Activated CD4-positive, CD25-positive, alpha-beta regulatory T cell treated with anti-CD3 and anti-CD28 coated beads, Interleukin-2, amount 50 U/mL, for 16 hours (primary cell): ENCODE results near the gene XRCC4.

Source experiments
- DNase-seq: peaks from one replicate; pipeline ENCODE4 v3.0.0-alpha.2; 2020; ENCODE audit warnings: low read depth, low spot score

XRCC4 gene

DNA sequence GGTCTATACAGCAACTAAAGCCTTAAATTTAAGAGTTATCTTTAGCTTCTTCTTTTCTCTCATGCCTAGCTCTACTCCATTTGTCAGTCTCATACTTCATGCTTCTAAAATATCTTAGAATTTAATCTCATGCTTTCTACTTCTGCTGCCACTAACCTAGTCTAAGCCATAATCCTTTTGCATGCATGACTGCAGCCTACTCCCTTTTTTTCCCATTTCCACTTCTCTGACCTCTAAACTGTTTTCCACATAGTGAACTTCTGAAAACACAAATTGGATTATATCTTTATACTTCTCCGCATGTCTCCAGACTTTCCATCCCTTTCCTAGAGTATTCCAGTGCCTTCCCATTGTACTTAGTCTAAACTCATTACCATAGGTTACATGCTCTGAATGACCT lies 193.0 kb downstream of the XRCC4 start:
- no peak for DNase-seq

DNA sequence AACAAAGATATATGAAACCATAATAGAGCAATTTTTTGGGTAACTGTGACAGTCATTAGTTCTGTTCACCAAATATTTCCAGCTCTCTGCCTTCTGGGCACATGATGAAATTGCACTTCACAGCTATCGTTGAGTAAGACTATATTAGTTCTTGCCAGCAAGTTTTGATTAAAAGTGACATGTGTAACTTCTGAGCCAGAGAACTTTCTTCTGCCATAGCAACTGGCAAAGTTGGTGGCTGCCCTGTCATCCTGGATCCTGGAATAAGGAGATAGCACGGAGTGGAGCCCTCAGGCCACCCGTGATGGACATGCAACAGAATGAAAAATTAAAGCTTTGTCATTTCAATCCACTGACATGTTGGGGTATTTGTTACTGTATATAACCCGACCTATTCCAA lies 199.8 kb downstream of the XRCC4 start:
- no peak for DNase-seq

DNA sequence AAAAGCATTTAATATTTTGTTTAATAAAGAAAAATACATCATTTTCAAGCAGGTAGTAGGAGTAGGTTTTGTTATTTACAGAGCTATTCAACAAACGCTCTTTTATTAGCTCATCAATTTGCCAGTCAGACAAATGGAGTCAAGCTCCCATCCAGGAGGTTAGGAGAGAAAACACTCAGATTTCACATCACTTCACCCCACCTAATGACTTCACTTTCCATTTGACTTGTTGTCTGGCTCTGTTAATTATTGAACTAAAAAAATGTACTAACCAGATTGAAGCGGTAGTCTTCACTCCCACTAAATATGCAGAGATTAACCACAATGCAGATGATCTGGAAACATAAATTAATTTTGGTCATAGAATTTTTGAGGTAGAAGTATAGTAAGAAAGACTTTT lies 200.6 kb downstream of the XRCC4 start:
- no peak for DNase-seq

DNA sequence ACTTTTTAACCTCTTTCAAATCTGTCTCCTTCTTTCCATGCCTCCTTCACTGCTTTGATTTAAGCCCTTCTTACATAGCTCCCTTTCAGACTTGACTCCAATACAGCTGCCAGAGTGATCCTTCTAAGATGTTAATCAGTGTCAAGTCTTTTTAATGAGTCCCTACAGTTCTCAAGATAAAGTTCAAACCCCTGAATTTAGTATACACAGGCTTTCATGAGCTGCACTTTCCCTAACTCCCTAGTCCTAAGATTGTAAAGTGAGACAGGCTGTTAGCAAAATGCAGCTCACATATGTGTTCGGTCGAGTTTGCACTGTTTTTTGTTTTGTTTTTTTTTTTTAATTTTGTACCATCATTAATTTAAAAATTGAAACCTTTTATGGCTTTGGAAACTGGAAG lies 203.8 kb downstream of the XRCC4 start:
- DNase-seq: no peak

DNA sequence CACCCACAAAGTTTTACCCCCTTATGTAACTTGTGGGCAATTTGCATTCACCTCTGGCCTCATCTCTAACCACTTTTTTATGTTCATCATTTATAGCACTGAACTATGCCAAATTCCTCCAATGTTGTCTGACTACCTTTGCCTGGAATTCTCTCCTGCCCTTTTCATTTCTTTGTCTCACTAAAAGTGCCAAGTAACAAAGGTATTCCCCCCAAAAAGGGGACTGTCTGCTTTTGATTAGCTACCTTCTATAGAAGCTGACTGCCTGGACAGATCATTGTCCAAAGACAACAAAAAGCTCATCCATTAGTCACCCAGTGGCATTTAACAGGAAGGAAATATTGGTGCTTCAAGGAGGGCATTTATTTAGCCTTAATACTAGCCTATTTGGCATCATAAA lies 204.3 kb downstream of the XRCC4 start:
- no peak for DNase-seq

DNA sequence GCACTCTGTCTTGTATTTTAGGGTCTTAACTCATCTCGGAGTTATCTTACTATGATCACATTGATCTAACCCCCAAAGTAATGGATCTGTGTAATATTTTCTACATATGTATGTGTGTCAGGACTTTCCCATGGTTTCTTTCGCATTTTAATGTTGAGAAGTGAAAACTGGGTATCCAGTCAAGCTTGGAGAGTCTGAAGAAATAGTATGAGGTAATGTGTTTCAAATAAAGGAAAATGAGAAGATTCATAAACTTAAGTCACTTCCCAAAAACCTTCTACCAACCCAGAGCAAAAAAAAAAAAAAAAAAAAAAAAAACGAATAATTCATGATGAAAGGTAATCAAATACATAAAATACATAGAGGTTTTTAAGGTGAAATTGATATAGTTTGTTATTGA lies 206.4 kb downstream of the XRCC4 start:
- no peak for DNase-seq

DNA sequence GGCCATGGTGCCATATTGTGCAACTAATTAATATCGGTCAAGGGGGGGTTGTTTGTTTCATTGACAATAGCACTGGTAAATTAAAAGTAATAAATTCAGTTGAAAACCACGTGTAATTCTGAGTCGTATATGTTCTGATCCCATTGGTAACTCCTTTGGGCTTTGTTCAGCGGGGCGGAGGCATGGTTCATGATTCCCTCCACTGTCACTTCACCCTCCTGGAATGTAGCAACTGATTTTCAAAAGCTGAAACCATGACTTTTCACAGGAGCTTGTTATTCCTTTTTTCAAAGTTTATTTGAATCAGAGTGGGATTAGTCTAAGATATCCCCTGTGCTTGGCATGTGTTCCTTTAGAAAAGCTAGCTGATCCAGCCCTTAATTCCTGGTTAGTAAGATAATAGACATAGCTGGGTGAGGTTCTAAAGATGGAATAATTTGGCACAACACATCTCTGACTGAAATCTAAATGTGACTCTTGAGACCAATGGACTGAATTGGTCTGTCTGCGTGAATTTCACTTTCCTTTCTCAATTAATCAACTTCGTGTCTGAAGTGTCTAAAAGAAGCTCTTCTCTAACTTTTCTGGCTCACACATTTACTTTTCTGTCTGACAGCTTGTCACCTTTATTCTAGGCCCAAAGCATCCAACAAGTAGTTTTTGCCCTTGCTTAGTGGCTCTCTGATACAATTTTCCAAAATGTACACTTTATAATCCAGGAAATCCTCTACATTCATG lies 208.5 kb downstream of the XRCC4 start:
- DNase-seq: no peak

DNA sequence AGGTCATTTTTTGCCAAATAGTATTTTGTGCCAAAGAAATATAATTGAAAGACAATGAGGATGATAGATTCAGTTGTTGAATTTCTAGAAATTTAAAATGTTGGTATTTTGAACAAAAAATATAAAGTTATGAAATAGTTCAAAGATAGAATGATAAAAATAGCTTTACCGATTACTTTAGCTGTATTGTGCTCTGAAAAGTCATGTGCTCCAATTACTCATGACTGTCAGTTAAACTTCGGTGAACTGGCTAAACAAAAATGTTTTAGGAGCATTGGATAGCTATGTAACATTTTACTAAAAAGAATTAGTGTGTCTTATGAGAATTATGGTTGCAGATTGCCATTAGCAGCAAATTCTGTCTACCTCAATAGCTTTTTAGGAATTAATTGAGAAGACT lies 216.9 kb downstream of the XRCC4 start:
- DNase-seq: no peak

DNA sequence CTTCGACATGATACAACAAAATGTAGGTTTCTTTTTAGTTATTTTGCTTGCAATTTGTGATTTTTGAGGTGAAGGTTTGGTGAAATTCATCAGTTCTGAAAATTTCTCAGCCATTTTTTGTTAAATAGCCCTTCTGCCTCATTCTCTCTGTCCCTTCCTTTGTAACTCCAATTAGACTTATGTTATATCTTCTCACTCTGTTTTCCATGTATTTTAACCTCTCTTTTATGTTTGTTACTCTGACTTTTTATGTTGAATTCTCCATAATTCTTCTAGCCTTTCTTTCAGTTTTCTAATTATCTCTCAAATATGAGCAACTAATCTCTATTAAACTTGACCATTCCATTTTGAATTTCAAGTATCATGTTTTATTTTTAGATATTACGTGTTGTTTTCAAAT lies 222.0 kb downstream of the XRCC4 start:
- DNase-seq: no peak

DNA sequence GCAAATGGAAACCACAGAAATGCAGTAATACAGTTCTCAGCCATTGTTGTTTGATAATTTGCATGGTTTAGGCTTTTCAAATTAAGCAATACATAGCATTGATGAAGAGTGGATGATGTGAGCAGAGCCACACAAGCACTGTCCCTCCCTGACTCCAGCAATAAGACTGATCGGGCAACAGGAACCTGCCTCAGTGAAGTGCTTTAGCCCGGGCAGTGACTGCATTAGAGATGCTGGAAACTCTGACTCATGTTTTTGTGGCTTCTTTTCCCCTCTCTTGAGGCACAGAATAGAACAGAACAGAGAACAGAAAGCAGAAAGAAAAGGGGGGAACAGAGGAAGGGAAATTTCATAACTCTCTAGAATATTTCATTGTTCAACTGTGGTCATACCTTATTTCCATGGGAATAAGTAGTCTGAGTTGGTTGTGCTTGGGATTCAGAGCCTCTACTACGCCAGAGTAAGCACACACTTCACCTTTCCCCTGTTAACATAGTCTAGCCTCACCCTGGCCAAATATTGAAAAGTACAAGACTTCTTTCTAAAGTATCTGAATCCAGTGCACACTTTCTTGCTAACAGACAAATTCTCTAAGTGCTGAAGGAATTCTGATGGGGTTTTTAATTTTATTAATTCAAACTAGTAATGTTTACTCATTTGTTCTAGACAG lies 229.4 kb downstream of the XRCC4 start:
- no peak for DNase-seq

DNA sequence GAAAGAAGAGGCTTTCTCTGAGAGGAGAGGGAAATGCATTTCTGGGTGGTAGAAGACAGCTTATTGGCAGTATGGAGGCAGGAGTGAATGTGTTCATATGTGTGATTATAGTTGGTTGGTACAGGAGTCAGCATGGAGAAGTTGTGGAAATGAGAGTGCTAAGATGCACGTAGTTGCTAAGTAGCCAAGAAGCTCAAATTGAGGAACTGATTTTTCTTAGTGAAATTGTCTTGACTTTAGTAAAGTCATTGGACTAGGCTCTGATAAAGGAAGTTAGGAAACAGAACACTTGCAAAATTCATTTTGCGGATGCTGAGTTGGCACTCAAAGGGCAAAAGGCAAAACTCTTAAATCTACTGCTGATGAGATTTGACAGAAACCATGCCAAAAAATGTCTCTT lies 235.3 kb downstream of the XRCC4 start:
- DNase-seq: no peak

DNA sequence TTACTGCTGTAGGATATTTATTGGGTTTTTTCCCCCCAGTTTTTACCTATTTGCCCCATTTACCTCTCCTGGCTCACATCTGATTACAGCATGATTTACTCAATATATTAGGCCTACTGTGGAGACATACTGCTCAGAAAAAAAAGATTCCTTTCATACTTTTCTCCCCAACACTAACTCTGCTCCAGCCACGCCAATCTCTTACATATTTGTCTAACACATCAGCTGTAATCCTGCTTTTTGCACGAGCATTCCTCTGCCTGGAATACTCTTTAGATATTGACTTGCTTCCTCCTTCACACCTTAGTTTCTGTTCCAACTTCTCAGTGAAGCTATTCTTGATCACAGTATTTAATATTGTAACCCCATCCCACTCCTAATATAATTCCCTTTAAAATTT lies 236.1 kb downstream of the XRCC4 start:
- DNase-seq: no peak

DNA sequence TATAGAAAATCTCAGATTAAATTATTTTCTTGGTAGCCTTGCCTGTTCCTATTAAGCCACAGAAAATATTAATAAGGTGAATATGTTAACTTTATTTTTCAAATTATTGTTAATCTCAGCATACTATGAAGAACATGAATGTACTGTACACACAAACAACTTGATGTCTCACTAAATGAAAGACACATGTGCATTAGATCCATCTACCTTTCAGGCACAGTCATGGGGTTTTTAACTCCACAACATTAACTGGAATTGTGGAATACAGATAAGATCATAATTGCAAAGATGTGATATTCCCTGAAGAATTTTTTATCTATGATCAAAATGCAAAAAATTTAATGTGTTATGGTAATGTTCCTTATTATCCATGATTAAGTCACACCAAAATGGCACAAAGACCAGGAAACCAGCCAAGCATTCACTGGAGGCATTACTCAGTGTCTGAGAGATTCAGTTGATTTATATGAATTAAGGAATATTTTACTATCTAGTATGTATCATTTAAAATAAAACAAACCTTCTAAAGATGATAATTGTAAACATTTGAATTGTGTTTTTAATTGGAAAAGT lies 244.2 kb downstream of the XRCC4 start:
- DNase-seq: no peak

DNA sequence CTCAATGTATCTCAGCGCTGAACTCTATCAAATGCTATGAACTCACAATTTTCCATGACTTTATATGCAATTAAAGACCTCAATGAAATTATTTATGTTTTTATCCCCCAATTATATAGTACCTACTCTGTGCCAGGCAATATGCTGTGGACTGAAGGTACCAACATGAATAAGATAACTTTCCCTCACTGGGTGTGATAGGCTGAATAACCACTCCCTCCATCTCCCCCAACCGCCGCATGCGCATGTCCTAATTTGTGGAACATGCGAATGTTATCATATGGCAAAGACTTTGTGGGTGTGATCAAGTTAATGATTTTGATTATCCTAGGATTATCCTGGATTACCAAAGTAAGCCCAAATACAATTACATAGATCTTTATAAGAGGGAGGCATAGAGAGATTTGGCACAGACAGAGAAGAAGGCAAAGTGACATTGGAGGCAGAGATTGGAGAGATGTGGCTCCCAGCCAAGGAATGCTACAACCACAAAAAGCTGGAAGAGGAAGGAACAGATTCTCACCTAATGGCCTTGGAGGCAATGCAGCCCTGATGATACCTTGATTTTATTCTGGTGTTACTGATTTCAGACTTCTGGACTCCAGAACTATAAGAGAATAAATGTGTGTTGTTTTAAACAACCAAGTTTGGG lies 245.1 kb downstream of the XRCC4 start:
- DNase-seq: no peak

DNA sequence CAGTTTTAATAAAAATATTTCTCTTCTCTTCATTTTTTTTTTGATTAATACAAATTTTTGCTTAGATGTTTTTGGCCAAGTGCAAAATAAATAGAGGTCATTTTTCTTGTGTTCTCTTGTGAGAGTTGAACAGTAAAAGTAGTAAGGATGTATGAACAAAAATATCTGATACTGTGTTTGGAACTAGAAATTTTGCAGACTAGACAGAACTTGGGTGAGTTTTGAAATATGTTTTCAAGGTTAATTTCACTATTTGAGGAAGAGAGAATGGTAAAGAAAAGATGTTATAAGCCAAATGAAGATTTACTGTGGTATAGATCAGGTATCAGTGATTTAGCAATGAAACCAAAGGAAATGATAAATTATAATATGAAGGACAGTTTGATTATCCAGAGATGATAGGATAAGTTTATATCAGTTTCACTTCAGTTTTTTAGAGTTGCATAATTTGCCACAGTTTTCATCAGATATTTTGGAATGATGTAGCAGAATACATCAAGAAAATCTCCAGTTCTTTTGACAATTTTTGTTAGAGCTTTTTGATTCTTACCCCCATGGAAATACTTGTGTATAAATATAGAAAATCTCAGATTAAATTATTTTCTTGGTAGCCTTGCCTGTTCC lies 246.3 kb downstream of the XRCC4 start:
- no peak for DNase-seq

DNA sequence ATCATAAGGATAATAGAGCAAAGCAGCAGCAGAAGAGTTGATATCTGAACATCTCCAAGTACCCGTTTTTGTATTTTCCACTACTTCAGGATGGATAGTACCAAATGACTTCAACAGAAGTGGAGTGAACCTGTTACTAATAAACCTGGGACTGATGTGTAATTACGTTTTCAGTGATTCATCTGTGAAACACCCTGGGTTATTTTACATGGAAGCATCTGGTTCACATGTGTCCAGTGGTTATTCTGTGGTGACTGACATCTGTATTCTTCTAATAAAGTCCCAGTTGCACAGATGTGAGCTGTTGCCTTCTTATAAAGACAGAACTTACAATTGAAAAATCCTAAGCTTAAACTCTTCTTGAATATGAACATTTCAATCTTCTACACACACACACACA lies 254.5 kb downstream of the XRCC4 start:
- no peak for DNase-seq

DNA sequence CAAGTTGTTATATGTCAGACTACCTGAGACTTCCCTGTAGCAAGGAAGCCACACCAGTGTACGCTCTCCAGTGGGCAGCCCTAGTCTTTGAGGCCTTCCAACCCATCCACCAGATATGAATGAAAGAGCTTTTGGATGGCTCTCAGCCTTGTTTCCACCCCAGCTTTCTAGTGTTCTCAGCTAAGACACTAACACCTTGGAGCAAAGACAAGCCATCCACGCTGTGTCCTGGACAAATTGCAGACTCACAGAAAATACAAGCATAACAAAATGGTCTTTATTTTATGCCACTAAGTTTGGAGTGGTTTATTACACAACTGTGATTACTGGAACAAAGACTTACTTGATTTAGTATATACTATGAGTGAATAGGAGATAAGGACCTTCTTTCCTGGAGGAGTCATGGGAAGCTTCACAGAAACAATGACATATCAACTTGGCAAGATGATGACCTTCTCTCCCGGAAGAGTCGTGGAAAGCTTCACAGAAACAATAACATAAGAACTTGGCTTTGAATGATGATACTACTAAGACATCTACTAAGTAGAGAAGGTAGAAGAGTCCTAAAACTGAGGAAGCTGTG lies 260.2 kb downstream of the XRCC4 start:
- DNase-seq: no peak

DNA sequence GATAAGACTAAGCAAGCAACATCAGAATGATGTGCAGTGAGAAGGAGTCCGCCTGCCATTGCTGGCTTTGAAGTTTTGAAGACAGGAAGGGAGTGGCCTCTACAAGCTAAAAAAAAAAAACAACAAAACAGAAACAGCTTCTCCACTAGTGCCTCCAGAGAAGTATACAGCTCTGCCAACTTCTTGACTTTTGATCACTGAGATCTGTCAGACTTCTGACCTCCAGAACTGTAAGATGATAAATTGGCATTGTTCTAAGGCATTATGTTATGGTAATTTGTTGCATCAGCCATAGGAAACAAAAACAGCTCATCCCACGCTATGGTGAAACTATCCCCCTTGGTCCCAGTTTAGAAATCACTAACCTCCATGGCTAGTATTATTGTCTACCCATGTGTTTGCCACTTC lies 263.2 kb downstream of the XRCC4 start:
- no peak for DNase-seq

DNA sequence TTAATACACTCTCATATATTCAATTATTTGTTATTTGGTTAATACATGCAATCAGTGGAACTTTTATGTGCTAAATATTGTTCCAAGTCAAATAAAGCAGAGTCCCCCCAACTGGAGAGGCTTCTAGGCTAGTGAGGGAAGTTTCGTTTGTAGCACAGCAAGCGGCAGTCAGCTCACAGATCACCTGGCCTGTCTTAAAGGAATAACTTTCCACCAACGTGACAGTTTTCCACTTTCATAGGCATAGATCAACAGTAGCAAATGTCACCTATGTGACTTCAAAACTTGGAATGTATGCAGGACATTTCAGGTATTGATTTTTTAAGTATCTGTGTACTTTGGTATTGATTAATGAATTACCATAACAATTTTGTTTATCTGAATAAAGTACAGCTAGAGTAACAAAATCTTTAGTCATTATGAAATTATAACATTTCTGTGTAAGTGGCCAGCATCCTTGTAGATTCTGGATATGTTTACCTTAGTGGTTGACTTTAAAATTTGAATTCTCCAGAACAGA lies 264.5 kb downstream of the XRCC4 start:
- no peak for DNase-seq

DNA sequence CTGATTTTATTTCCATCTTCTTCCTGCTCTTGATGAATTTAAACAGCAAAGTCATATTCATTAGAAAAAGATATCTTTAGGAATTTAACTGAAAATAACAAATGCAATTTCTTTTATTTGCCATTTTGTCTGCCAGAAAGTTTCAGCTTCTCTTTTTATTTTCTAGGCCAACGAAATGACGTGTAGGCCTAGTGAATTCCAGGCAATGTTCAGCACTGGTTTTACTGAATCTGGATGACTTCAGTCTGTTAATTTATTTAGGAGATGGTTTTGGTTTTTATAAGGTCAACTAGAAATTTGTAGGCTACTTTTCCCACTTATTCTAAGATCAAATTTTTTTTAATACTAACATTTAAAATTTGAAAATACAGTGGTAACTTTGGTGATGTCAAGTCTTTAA lies 265.1 kb downstream of the XRCC4 start:
- no peak for DNase-seq

DNA sequence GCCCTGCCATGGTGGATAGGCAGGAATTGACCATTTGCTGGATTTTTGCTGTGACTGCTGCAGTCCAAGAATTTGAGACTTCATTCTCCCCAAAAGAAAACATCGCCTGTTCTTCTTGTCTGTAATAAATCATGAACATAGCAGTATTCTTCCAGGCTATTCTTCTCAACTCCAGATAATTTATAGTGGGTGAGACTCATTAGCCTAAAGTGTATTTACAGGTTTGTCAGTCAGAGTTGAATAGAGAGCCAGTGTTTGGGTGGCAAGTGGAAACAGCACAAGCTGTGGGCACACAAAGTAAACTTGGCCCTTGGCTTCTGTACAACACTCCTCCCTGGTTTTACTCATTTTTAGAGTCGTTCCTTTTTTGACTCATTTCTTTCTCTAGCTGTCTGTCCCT lies 266.0 kb downstream of the XRCC4 start:
- no peak for DNase-seq

DNA sequence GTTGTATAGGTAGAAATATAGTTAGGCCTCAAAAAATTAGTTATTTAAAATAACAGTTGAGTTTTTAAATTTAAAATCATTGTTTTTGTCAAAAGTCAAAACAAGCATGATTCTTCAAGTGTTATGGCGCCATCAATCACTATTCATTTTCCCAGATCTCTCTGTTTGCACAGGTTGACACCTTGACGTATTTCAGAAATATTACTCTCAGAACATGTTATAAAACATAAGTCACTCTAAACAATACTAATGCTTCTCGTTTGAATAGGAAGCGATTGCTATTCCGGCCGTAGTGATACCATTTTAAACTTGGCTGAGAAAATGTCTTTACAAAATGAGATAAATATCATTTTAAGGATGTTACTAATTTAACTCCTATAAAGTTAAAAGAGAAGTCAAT lies 268.1 kb downstream of the XRCC4 start:
- DNase-seq: no peak
